HG03575 (cell line): ENCODE results near the gene CTNNA2.

Experiments used
- ATAC-seq: cut with Tn5 transposase; IDR thresholded peaks from one replicate; pipeline ENCODE4 v1.9.1; 2021; ENCODE audit not compliant: unreplicated experiment, insufficient number of reproducible peaks, low FRiP score; ENCODE audit errors: extremely low read depth

CTNNA2 gene

DNA sequence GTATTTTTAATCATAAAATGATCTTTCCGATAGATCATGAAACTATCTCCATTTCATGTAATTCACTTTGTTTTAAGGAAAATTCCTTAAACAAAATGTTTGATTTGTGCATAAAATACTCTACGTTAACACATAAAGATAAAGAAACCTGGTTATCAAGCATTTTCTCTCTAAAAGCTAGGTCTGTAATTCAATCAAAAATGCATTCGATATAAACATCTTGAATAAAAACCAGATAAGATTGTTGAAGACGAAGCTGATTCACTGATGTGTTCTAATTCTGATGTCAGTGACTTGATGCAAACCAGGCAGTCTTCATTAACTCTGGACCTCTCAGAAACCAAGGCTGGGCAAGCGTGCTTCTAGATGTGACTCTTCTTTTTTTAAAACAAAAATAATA, 245.2 kb downstream of the CTNNA2 start:
- no peak for ATAC-seq

DNA sequence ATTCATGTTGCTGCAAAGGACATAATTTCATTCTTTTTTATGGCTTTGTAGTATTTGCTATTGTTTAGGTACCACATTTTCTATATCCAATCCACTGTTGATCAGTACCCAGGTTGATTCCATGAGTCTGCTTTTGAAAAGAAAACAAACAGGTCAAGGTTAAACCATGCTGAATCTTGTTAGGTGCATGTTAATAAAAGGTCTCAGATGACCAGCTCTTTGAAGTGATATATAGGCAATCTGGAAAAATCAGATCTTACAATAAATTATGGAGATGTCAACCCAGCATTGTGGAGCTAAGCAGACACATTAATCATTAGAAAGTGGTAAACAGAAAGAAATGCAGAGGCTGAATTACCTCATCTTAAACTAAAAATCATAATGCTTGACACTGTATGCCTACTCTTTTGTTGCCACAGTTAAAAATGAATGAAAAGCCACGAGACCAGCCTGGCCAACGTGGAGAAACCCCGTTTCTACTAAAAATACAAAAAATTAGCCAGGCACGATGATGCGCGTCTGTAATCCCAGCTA, 246.0 kb downstream of the CTNNA2 start:
- no peak for ATAC-seq

DNA sequence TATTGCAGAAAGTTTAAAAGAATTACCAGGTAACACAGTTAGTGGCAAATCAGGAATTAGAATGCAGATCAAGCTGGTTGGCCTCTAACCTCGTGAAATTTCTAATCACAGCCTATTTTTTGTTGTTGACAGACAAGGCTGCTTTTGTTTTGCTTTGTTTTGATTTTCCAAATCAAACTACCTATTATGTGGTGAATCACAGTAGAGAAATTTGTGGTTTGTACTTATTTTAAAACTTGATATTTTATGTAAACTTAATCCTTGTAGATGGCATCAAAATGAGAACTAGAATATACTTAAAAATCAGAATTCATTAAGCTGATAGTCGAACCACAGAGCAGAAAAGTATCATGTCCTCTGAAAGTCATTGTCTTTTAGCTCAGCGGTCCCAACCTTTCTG, 258.1 kb downstream of the CTNNA2 start:
- no peak for ATAC-seq

DNA sequence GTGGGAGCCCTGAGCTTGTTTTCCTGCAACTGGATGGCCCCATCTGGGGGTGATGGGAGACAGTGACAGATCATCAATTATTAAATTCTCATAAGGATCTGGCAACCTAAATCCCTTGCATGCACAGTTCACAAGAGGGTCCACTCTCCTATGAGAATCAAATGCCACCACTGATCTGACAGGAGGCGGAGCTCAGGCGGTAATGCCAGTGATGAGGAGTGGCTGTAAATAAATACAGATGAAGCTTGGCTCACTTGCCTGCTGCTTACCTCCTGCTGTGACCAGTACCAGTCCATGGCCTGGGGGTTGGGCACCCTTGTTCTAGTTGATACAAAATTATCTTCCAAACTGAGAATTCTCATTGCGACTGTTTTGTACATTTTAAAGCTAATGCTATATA, 258.6 kb downstream of the CTNNA2 start:
- ATAC-seq: no peak

DNA sequence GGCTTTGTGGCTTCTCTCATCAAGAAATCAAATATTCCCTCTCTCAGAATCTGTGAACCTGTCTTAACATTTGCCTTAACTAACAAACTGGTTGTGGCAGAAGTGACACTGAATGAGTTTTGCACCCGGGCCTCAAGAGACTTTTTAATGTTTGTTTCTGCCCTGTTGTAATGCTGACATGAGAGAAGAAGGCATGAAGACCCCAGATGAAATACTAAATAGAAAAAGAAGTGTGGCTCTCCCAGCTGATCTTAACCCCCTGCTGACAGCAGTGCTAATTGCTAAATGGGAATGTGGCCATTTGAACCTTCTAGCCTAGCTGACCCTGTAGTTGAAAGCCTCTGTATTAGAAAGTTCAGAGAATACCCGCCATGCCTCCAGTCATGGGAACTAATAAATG, 261.2 kb downstream of the CTNNA2 start:
- no peak for ATAC-seq

DNA sequence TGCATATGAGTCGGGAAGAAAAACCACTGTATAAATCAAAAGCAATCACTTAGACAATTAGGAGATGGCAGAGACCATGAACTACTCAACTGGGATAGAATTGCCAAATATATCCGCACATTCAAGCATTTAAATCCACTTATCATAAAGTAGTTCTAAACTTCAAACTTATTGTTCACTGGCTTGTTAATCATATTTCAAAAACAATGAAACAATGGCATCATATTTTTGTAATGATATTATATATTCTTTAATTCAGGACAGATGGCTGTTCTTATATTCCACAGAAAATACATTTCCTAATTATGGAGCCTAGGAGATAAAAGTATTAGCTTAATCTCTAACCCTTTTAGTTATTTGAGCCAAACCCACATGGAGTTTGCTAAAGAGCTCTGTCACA, 263.6 kb downstream of the CTNNA2 start:
- no peak for ATAC-seq

DNA sequence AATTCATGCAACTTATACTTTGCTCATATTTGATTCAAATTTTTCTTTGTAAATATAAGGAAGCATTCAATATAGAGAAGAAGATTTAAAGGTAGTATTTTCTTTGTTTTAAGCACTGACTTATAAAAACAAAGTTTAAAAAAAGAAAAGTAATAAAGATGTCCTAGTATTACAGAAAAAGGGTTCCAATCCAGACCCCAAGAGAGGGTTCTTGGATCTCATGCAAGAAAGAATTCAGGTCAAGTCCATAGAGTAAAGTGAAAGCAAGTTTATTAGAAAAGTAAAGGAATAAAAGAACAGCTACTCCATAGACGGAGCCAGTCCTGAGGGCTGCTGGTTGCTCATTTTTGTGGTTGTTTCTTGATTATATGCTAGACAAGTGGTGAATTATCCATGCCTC, 267.9 kb downstream of the CTNNA2 start:
- ATAC-seq: no peak

DNA sequence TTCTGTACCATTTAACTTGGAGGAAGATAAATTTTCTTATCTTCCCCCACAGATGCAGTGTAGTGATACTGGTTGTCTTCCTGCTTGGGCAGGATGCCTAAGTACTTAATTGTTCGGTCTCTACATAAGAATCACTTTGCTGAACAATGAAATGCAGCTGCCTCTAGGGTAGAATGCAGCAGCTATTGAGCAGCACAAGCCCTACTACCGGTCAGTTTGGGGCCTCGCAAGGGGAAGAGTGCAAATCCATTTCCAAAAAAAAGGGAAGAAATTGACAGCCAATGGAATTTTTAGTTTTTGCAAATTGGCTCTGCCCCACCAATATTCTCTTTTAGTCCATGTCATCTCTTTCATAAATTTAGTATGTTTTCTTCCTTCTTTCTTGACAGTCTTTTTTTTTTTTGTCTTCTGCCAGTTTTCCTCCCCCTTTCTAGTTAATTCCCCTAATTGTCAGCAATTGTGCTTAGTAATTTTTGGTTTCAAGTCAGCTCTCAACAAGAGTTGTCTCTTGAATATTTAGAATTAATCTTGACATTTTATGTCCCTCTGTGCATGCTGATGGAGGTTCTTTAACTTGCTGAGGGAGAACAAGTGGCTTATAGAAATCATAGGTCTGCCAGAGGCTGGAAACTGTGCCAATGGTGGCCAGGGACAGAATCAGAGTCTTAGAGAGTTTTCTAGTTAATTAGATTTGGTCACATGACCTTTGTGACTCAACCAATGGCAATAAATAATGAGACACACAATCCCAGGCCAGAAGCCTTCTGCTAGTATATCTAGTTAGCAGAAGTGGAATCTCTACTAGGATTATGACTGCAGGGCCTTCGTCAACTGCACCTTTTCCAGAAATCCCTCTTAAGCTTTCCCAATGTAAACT, 270.0 kb downstream of the CTNNA2 start:
- ATAC-seq: no peak

DNA sequence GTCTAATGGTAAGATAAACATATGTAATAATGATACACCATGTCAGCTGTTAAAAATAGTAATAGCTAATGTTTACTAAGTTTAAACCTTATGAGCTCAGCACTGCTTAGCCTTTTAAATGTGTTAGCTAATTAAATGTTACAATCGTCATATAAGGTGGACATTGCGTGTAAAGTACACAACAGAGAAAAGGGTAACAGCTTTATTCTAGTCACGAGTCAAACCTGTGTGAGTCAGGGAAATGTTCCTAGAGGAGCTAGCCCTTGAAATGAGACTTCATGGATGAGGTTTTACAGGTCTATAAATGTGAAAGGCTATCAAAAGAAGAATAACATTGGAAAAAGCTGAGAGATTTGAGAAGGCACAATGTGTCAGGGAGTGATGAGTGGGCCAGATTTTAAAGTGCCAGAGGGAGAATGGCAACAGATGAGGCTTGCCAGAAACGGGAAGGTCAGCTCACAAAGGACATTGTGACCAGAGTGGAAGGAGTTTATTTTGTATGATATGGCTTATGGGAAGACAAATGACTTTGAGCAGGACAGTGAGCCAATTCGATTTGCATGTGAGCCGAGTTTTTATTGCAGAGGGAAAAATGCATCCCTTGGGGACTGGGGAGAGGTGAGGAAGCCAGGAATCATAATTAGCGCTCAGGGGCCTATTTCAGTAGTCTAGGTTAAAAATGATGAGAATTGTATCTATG, 276.3 kb downstream of the CTNNA2 start:
- ATAC-seq: no peak

DNA sequence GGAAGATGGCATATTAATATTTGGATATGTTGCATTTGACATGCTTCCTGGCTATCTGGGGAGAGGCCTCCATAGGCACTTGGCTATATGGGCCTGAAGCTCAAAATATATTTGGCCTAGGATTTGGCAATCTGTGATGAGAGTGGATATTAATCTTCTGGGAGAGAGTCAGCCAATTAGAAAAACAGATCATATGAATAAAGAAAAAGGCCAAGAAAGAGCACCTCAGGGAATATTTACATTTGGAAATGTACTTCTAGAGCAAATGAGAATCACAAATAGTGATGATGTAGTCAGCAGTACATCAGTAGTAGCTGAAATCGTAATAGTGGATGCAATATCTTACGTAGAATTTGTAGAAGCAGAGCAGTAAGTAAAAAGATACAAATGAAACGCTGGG, 277.0 kb downstream of the CTNNA2 start:
- ATAC-seq: no peak

DNA sequence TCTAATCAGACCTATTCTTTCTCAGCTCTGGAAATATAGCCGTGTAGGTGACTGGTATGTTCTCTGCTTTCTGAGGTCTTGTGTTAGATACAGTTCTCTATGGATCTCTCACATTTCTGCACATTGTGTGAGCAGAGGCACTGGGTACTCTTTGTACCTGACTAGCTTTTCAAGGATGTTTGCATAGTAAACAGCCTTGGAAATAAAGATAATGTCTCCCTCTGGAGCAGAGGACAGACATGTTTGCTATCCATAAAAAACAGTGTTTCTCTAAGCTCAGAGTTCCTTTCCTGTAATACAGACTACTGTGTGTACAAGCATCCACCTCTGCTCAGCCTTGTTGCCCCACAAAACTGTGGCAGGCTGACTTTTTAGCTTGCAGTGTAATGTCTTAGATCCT, 279.2 kb downstream of the CTNNA2 start:
- no peak for ATAC-seq

DNA sequence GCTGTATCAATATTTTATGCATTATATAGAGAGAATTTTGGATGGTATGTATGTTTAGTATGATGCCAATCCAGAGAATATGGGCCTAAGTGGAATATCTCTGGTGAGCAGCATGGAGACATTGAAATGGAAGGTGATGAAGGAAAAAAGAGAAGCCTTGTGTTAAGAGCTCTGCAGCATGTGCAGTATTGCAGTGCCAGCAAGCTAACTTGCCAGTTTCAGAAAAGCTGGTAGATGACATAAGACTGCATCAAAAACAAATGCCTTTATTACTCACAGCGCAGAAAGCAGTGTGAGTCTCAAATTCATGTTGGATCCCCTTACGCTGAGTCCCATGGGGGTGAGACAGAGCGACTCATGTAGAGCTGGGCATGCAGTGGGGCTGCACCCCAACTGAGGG, 280.2 kb downstream of the CTNNA2 start:
- ATAC-seq: no peak

DNA sequence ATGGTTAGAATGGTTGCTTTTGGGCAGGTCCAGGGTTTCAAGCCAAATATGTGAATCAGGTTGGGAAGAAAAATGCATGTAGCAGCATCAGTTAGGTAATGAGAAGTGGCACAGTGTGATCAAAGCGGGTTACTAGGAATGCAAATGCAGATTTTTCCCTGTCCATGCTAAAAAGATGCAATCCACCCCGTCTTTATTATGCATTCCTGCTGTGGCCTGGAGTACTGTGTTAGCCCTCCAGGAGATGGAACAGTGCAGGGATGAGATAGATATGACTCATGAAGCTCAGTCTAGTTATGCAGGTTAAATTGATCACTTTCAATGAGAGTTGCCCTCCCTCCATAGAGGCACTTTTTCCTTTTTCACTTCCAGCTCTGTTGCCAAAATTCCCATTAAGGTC, 283.8 kb downstream of the CTNNA2 start:
- no peak for ATAC-seq

DNA sequence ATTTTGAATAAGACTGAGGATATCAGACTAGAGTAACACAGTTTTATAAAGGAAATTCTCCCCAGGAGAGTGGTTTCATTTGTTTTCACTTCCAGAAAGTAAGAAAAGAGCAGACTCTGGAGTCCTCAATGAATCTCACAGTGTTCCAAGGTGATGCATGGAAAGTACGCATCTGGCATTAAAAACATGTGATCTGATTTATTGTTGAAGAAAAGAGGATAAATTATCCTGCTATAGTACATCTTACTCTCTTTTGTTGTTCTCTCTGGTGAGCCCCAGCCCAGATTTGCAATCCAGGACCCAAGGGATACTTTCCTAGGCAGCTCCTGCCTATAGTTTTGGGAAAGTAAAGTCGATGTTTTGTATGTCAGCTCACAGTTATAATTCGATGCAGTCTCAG, 285.9 kb downstream of the CTNNA2 start:
- ATAC-seq: no peak

DNA sequence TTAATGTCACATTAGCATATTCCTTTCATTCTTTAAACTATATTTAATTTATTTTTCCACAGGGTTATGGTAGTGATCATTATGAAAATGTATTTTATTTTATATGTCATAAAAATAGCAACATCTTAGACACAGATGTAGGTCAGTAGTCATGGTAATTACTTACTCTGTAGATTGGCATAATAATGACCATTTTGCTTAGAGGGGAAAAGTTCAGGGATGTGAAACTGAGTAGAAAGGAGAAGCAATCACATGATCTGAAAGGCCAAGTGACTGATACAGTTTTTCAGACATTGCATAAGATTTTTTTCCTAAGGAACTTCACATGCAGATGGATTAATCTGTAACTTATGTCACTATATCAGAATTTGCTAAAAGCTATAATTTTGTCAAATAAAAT, 286.9 kb downstream of the CTNNA2 start:
- ATAC-seq: no peak

DNA sequence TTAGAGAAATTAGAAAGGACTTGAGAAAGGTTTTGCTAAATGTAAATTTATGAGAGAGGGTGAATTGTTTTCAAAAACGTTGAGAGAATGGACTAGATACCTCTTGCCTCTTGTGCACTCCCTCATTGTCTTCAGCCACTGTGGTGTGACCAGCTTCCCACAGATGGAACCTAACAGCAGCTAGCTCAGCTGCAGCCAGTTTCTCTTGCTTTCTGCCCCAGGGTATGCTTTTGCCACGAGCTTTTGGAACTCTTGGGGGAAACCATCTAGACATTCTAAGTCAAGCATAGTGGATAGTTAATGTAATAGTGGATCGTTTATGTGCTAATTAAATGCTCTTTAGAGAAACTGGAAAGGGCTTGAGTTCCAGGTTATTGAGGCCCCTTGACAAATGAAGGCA, 288.2 kb downstream of the CTNNA2 start:
- no peak for ATAC-seq

DNA sequence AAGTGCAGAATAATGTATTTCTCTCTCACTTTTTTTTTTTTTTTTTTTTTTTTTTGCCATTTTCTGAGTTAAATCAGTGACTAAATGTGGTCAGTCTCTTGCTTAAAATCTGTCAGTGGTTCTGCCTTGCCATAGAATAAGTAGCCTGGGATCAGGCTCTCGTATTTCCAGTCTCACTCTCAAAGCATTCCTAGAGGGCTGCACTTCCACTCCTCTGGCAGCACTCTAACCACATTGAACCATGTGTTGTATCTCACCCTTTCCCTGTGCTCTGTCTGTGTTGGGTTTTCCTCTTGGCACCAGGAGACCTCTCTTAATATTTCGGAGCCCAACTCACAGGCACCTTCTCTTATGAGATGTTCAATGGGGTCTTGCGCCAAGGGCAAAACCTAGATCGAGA, 304.4 kb downstream of the CTNNA2 start:
- no peak for ATAC-seq

DNA sequence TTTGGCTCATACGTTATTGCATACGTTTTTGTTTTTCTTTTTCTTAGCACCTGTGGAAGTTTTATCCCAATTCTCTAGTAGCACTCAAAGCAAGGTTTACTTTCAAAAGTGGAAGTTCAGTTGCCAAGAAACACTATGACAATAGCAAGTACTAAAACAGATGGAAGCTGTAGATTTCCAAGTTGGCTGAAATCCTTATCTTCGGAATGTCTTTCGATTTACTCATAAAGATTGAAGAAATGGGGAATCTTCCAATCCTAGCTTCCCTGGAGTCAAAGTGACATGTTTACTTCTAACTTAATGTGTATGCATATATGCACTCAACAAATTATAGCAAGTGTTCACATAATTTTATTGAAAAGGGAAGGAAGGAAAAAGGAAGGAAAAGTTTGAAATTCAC, 307.4 kb downstream of the CTNNA2 start:
- no peak for ATAC-seq

DNA sequence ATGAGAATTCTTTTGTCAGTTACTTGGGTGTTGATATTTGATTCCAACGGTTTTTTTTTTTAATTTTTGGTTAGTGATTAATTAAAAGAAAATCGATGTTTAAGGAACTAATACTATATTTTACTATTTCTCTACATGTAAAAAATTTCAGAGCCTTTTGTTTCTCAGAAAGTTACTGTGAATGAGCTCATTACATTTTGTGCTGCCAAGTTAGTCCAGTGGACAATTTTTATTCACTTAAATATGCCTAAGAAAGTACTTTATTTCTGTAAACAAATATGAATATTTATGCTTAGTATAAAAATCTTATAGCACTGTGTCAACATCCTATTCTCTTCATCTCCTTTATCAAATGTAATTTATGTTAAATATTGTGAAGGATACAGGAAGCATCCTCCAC, 309.3 kb downstream of the CTNNA2 start:
- no peak for ATAC-seq

DNA sequence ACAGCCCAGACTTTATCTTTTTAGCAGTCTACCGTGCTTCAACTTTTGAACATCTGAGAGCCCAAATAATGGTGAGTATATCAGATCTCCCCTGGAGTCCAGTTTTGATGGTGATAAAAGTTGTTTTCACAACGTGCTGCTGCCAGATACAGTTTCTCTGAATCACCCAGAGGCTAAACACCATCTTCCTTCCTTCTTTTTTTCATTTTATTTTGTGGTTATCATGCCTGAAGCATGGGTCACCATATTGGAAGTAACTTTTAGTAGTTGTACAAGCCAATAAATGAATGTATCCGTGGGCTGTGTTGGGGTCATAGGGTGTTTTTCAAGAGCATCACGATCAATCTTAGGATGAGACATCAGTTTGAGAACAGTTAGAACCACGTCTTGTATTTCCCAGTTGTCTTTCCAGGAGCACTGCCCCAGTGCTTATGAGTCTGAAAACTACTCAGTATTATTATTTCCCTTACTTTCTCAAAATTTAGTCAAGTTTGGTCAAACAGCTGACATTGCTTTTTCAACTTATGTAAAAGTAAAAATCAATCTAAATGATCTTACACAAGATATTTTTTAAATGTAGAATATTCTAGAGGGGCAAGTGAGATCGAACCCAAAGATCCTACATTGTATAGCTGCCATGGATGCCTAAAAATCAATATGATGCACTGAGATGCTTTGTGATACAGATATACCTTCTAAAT, 311.4 kb downstream of the CTNNA2 start:
- no peak for ATAC-seq
